ENCODE results near the gene HYAL2.

DNA sequence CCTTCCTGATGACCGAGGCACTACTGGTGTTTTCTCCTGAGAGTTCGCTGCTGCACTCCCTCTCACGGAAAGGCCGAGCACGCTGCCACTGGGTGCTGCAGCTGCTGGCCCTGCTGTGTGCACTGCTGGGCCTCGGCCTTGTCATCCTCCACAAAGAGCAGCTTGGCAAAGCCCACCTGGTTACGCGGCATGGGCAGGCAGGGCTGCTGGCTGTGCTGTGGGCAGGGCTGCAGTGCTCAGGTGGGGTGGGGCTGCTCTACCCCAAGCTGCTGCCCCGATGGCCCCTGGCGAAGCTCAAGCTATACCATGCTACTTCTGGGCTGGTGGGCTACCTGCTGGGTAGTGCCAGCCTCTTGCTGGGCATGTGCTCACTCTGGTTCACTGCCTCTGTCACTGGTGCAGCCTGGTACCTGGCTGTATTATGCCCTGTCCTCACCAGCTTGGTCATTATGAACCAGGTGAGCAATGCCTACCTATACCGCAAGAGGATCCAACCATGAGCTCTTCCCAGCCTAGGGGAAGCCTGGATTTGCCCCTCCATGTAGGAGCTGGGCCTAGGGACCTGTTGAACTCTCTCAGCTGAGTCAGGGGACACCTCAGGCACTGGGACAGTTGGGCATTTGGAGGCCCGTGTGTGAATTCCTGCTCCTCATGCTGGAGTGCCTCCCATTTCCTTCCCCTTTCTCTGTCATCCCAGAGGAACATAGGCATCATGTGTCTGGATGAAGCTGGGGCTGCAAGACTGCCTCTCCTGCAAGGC lies 30.9 kb upstream of the HYAL2 start:
- TF ChIP-seq, protein P1, sequence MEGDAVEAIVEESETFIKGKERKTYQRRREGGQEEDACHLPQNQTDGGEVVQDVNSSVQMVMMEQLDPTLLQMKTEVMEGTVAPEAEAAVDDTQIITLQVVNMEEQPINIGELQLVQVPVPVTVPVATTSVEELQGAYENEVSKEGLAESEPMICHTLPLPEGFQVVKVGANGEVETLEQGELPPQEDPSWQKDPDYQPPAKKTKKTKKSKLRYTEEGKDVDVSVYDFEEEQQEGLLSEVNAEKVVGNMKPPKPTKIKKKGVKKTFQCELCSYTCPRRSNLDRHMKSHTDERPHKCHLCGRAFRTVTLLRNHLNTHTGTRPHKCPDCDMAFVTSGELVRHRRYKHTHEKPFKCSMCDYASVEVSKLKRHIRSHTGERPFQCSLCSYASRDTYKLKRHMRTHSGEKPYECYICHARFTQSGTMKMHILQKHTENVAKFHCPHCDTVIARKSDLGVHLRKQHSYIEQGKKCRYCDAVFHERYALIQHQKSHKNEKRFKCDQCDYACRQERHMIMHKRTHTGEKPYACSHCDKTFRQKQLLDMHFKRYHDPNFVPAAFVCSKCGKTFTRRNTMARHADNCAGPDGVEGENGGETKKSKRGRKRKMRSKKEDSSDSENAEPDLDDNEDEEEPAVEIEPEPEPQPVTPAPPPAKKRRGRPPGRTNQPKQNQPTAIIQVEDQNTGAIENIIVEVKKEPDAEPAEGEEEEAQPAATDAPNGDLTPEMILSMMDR (IDR thresholded peaks at IDR 0.05; ENCODE audit: insufficient read depth, low read length, poor library complexity, severe bottlenecking): no peak
- no peak for TF ChIP-seq EZH2phosphoT487 (conservative IDR thresholded peaks at IDR 0.05; ENCODE audit: low read length)
